ENCODE measurements around the gene MAP2.

- TF ChIP-seq GABPA (IDR thresholded peaks at IDR 0.05 in 1 of 2, conservative IDR thresholded peaks at IDR 0.05 in 1 of 2): no peak
- TF ChIP-seq RAD21 (IDR thresholded peaks at IDR 0.05): no peak
- TF ChIP-seq FOXA1 (IDR thresholded peaks at IDR 0.05): no peak
- TF ChIP-seq, protein P1, sequence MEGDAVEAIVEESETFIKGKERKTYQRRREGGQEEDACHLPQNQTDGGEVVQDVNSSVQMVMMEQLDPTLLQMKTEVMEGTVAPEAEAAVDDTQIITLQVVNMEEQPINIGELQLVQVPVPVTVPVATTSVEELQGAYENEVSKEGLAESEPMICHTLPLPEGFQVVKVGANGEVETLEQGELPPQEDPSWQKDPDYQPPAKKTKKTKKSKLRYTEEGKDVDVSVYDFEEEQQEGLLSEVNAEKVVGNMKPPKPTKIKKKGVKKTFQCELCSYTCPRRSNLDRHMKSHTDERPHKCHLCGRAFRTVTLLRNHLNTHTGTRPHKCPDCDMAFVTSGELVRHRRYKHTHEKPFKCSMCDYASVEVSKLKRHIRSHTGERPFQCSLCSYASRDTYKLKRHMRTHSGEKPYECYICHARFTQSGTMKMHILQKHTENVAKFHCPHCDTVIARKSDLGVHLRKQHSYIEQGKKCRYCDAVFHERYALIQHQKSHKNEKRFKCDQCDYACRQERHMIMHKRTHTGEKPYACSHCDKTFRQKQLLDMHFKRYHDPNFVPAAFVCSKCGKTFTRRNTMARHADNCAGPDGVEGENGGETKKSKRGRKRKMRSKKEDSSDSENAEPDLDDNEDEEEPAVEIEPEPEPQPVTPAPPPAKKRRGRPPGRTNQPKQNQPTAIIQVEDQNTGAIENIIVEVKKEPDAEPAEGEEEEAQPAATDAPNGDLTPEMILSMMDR (IDR thresholded peaks at IDR 0.05; ENCODE audit: low read depth, low read length, missing input control): no peak
- TF ChIP-seq, protein P2, sequence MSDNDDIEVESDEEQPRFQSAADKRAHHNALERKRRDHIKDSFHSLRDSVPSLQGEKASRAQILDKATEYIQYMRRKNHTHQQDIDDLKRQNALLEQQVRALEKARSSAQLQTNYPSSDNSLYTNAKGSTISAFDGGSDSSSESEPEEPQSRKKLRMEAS (IDR thresholded peaks at IDR 0.05): no peak
- TF ChIP-seq JUND (IDR thresholded peaks at IDR 0.05): no peak
- no peak for TF ChIP-seq RXRA (IDR thresholded peaks at IDR 0.05)
- TF ChIP-seq, protein P3, sequence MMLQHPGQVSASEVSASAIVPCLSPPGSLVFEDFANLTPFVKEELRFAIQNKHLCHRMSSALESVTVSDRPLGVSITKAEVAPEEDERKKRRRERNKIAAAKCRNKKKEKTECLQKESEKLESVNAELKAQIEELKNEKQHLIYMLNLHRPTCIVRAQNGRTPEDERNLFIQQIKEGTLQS (IDR thresholded peaks at IDR 0.05): no peak
- TF ChIP-seq EGR1 (IDR thresholded peaks at IDR 0.05; ENCODE audit: low read depth in 2 of 2): no peak
- TF ChIP-seq REST (IDR thresholded peaks at IDR 0.05): no peak
- no peak for TF ChIP-seq YY1 (IDR thresholded peaks at IDR 0.05)
- no peak for TF ChIP-seq TAF1 (conservative IDR thresholded peaks at IDR 0.05)
Measured at GRCh38 chr2:209499069-209499468, 75.2 kb downstream of the MAP2 start.

Measured in liver (tissue), 3 donors.